ENCODE results near the gene CSNK1G2.

Gene CSNK1G2

DNA sequence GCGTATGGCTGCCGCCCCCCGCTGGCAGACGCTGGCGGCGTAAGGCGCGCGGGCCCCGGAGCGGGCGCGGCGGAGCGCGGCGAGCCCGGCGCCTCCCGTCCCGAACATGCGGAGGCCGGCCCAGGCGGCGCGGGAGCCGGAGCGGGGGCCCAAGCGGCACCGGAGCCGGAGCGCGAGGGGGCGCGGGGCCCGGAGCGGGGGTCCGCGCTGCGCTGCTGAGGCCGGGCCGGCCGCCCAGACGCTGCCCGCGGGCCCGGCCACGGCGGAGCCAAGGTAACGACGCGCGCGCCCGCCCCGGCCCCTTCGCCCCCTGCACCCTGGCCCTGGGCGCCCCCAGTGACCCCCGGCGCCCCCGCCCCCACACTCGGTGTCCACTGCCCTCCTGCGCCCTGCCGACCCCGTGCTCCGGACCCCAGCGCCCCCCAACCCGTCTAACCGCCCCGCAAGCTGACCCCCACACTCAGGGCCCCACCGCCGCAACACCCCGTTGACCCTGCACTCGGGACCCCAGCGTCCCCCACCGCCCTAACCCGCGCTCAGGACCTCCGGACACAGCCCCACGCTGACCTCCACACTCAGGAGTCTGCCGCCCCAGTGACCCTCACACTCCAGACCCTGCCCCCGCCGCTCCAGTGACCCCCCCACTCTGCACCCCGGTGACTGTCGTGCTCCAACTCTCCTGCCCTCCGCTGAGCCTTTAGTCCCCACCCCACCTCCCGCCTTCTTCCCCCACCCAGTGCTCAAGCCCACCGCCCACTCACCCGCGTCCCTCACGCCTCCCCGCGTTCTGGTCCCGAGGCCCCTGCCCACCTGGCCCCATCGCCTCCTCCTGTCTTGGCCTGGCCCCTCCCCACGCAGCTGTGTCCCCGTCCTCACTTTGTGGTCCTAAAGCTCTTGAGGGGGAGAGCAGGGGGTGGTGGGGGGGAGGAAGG, at the start of gene CSNK1G2:
CSNK1G2 (plus strand) TSS at position 27 of the 932 bp plus-strand sequence. CDS start 28,601 bp downstream, outside the sequence.
- DNase-seq (ENCODE audit: extremely low read depth, low read depth), result no peak
- TF ChIP-seq, protein P1, sequence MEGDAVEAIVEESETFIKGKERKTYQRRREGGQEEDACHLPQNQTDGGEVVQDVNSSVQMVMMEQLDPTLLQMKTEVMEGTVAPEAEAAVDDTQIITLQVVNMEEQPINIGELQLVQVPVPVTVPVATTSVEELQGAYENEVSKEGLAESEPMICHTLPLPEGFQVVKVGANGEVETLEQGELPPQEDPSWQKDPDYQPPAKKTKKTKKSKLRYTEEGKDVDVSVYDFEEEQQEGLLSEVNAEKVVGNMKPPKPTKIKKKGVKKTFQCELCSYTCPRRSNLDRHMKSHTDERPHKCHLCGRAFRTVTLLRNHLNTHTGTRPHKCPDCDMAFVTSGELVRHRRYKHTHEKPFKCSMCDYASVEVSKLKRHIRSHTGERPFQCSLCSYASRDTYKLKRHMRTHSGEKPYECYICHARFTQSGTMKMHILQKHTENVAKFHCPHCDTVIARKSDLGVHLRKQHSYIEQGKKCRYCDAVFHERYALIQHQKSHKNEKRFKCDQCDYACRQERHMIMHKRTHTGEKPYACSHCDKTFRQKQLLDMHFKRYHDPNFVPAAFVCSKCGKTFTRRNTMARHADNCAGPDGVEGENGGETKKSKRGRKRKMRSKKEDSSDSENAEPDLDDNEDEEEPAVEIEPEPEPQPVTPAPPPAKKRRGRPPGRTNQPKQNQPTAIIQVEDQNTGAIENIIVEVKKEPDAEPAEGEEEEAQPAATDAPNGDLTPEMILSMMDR (IDR thresholded peaks at IDR 0.05; ENCODE audit: low read depth, low read length), result no peak; the same call in 1 of the 2 replicates

DNA sequence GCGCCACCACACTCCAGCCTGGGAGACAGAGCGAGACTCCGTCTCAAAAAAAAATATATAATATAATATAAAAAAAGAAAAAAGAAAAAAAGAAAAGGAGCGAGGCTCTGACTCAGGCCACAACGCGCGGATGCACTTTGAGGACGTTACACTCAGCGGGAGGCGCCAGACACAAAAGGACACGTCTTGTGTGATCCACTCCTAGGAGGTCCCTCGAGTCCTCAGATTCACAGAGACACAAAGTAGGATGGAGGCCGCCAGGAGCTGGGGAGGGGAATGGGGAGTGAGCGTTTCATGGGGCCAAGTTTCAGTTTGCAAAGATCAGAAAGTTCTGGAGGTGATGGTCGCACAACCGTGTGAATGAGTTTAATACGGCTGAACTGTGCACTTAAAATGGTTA, 47.2 kb upstream of the CSNK1G2 start:
- TF ChIP-seq, protein P1 (IDR thresholded peaks at IDR 0.05; ENCODE audit: low read depth, low read length), result no peak
- DNase-seq (ENCODE audit: extremely low read depth, low read depth), result no peak

GRCh38 chr19:1896508-1896907, 44.5 kb upstream of the CSNK1G2 start:
- TF ChIP-seq, protein P1 (IDR thresholded peaks at IDR 0.05; ENCODE audit: low read depth, low read length), result no peak
- DNase-seq (ENCODE audit: extremely low read depth, low read depth), result no peak

DNA sequence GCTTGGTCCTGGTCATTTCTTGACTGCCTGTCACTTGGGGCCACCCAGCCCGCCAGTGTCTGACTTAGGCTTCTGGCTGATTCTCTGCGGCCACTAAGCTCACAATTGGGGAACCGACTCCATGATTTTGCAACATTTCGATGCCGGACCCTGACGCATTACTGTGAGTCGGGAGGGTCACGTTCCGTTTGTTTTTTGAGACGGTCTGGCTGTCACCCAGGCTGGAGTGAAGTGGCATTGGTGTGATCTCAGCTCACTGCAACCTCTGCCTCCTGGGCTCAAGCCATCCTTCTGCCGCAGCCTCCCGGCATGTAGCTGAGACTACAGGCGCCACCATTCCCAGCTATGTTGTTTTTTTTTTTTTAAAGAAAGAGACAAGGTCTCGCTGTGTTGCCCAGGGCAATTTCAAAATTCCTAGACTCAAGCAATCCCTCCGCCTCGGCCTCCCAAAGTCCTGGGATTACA, 39.0 kb upstream of the CSNK1G2 start:
- TF ChIP-seq, protein P1 (IDR thresholded peaks at IDR 0.05; ENCODE audit: low read depth, low read length), result no peak

GRCh38 chr19:1902923-1903322, 38.0 kb upstream of the CSNK1G2 start:
- TF ChIP-seq, protein P1 (IDR thresholded peaks at IDR 0.05; ENCODE audit: low read depth, low read length), result no peak
- no peak for DNase-seq (ENCODE audit: extremely low read depth, low read depth)

More for the DNA sequence above, 39.0 kb upstream of the CSNK1G2 start:
- no peak for DNase-seq (ENCODE audit: extremely low read depth, low read depth)

DNA sequence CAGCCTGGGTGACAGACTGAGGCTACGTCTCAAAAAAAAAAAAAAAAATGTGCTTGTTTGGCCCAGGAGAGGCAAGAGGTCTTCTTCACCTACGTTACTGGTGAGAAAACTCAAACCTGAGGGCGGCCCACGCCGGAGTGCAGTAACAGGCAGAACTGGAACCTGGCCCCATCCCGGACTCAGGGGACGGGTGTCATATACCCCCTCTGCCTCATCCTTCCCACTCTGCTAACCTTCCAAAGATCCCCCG, 36.2 kb upstream of the CSNK1G2 start:
- no peak for DNase-seq (ENCODE audit: extremely low read depth, low read depth)
- TF ChIP-seq, protein P1 (IDR thresholded peaks at IDR 0.05; ENCODE audit: low read depth, low read length), result no peak

GRCh38 chr19:1905110-1905862, 35.7 kb upstream of the CSNK1G2 start, which contains the start of the genes ADAT3 and SCAMP4:
Gene ADAT3 (plus strand): TSS chr19:1905399. CDS start chr19:1912048, 6,649 bp downstream.
Gene SCAMP4 (plus strand): TSS chr19:1905399. CDS start chr19:1915020, 9,621 bp downstream.
- DNase-seq (ENCODE audit: extremely low read depth, low read depth), result peak; percentile 98
- TF ChIP-seq, protein P1 (IDR thresholded peaks at IDR 0.05; ENCODE audit: low read depth, low read length), result no peak

All from AG09319 (cell line).